GM18861 (cell line): ENCODE results near the gene PIK3CB.
A peak's percentile ranks its signal among the peaks of the same experiment; 100 is the strongest.
"Not testable (repeated sequence)": the region's sequence is repeated elsewhere in the genome, so short reads cannot be mapped to it uniquely, and the experiment has no call there.

Experiments used
- ATAC-seq: cut with Tn5 transposase; IDR thresholded peaks from one replicate; pipeline ENCODE4 v1.9.1; 2021; ENCODE audit not compliant: unreplicated experiment

PIK3CB gene

DNA sequence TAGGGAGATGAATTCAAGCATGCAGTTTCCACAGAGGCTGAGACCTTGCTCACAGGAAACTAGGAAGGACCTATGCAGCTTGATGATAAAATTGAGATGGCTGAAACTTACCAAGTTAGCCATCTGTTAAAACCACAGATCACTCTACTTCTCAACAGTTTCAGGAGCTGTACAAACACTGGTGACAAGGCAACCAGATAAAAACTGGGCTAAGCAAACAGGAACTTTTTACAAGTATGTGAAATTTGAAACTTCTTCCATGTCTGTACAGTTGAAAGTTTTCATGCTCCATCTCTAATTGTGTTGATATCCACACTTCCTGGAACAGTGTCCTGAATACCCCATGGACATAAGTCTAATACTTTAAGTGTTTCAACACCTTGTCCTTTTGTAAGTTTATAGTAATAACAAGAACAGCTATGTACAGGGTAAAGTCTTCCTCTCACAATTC lies 147.9 kb downstream of the PIK3CB start:
- ATAC-seq: peak; percentile 98

GRCh38 chr3:138684396-138684795 lies 150.3 kb downstream of the PIK3CB start:
- ATAC-seq: no peak

DNA sequence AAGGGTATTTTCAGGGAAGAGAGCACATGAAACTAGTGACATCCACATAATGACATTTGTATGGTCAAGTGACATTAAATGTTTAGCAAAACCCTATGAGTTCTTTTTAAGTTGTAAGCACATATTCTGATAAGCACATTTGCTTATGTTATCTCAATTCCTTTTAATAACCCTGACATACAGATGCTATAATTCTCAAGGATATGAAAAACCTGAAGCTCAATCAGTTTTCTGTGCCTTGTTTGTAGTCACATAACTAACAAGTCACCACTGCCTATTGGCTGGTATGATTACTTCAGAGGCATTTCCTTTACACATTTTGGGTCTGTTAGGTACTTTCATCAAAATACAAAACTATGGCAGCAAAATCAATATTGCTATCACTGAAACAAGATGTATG lies 152.1 kb downstream of the PIK3CB start:
- no peak for ATAC-seq

DNA sequence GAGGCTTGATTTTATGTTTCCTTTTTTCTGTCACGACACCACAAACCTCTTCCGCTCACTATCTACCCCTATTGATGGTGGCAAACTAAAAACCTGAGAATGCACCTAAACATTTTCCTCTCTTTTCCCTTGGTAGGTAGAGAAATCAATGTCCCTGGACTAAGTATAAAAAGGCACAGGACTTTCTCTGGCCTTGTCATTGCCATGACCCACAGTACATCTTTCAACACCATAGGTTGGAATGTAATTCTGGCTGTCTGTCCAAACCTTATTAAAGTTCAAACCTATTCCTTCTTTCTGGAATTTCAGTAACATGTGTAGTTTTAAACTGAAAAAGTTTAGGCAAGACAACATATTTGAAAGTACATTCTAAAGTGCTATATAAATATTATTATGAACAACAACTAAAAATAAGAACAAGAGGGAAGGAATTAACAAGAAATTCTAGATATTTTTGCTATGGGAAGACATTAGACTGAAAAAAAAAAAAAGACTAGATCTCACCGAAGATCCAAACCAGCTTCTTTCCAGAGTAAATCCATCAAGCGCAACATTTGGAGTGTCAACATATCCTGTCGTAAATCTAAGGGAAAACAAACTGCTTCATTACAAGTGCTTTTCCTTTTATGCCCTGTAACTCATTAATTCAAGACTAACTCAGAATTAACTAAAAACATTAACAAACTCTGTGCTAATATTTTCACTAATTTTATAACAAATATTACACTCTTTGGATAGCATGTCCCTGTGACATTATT lies 153.1 kb downstream of the PIK3CB start:
- no peak for ATAC-seq

GRCh38 chr3:138680974-138681373 lies 153.8 kb downstream of the PIK3CB start:
- ATAC-seq: not testable (repeated sequence)

- no peak for ATAC-seq
These were observed 155.8 kb downstream of the PIK3CB start for GRCh38 chr3:138678874-138679392.

- no peak for ATAC-seq
These were observed 156.6 kb downstream of the PIK3CB start for GRCh38 chr3:138678086-138678485.

DNA sequence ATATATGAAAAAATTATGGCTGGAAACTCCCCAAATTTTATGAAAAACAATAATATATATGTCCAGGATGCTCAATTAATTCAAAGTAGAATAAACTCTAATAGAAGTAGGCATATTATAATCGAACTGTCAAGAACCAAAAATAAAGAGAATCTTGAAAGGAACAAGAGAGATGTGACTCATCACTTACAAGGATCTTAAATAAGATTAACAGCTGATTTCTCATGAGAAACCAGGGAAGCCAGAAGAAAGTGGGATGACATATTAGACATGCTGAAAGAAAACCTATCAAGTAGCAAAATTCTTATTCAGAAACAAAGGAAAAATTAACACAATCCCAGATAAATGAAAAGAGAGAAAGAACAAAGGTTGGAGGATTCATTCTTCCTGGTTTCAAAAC lies 159.3 kb downstream of the PIK3CB start:
- ATAC-seq: no peak

DNA sequence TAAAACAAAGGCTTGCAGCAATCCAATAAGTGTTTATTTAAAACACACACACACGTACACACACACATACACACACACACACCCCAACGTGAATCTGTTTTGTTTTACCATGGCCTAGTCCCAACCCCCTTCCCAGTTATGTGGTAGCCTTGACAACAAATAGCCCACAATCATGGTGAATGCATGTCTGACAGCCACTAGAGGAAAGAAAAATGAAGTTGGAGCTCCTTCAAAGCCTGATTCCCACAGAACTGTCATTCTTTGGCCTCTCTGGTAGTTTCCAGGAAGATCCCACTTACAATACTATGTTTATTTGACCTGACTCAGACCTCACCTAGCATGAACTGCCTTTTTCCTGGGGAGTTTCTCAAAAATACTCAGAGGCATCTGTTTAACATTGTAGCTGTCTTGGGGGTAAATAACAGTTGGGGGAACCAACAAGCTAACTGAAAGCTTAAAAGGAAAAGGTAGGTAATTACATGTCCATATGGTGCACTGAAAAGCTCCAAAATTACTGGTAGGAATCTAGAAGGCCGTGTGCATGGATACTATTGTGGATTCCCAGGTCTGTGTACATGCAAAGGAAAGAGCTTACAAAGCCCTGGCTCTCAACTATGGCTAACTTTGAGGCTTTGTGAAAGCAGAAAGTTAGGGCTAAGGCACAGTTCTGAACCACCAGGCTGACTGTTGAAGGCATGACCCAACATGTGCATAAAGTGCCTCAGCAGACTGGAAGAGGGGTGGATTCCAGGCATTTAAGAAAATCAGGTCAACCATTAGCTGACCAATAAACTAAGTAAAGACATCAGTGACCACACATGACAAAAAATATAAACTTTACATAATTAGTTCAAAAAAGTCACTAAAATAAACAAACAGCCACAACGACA lies 160.8 kb downstream of the PIK3CB start:
- ATAC-seq: no peak

DNA sequence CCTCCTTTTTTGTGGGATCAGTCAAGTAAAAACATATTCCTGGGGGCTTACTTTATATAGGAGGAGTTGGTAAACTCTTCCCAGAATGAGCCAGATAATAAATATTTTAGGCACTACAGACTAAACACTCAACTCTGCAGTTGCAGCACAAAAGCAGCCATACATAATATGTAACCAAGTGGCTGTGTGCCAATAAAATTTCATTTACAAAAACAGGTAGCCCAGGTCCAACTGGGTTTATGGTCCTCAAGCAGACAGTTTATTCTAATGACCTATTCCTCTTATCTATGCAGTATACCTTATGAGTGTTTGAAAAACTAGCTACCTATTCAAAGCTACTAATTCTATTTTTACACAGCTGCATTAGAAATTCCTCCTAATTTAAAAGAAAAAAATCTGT lies 164.3 kb downstream of the PIK3CB start:
- no peak for ATAC-seq

DNA sequence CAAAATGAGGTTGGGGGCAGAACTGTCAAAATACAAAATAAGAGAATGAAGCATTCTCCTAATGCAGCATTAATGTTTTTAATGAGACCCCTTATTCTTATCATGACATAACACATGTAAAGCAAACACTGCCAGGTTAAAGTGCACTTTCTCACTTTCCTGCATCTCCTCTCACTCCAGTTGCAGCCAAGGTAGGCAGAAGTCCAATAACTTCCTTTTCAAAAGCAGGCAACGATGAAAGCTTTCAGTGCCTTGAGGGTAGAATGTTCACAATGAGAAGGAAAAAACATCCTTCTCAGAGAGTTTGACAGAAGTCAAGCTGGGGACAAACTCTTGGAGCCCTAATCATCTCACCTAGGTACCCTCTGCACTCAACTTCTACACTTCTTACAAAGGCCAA lies 166.6 kb downstream of the PIK3CB start:
- ATAC-seq: no peak

DNA sequence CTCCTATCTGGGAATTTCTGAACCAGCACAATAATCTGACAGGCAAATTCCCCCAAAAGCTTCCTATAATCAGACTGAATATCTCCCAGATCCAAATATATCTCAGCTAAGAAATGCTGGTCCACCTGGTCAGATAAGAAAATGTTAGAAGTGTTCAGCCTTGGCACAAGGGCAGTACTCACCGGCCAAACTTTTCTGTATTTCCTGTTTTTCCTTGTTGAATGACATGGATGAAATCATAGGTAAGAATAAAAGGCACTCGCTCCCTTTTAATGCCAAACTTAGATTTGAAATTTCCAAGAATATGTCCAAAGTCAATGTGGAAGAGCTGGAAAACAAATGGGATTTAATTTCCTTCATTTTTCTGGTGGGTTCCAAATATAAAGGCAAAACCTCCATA lies 177.2 kb downstream of the PIK3CB start:
- no peak for ATAC-seq

- no peak for ATAC-seq
These were observed 181.2 kb downstream of the PIK3CB start for GRCh38 chr3:138653567-138653966.

GRCh38 chr3:138649134-138649533 lies 185.6 kb downstream of the PIK3CB start:
- no peak for ATAC-seq

DNA sequence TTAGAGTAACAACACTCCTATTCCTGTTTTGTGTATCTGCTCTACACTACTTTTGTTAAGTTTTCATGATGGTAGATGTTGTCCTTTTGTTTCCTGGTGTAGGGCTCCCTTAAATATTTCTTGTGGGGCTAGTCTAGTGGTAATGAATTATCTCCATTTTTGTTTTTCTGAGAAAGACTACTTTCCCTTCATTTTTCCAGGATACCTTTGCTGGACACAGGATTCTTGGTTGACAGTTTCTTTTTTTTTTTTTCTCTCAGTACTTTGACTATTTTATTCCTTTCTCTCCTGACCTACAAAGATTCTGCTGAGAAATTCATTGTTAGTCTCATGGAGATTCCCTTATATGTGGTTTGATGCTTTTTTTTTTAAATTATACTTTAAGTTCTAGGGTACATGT lies 188.2 kb downstream of the PIK3CB start:
- no peak for ATAC-seq

DNA sequence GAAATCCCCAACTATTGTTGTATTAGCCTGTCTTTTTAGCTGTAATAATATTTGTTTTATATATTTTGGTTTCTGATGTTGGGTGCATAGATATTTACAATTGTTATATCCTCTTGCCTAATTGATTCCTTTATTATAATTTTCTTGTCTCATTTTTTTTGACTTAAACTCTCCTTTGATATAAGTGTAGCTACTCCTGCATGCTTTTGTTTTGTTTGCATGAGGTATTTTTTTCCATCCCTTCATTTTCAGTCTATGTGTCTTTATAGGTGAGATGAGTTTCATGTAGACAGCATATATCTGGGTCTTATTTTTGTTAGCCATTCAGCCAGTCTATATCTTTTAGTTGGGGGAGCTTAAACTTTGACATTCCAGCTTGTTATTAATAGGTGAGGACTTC lies 188.7 kb downstream of the PIK3CB start:
- no peak for ATAC-seq

DNA sequence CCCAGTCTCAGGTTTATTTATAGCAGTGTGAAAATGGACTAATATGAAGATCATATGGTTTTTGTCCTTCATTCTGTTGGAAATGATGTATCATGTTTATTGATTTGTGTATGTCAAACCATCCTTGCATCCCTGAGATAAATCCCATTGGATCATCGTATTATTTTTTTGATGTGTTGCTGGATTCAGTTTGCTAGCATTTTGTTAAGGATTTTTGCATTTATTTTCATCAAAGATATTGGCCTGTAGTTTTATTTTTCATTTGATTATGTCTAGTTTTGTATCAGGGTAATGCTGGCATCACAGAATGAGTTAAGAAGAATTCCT lies 191.8 kb downstream of the PIK3CB start:
- no peak for ATAC-seq

DNA sequence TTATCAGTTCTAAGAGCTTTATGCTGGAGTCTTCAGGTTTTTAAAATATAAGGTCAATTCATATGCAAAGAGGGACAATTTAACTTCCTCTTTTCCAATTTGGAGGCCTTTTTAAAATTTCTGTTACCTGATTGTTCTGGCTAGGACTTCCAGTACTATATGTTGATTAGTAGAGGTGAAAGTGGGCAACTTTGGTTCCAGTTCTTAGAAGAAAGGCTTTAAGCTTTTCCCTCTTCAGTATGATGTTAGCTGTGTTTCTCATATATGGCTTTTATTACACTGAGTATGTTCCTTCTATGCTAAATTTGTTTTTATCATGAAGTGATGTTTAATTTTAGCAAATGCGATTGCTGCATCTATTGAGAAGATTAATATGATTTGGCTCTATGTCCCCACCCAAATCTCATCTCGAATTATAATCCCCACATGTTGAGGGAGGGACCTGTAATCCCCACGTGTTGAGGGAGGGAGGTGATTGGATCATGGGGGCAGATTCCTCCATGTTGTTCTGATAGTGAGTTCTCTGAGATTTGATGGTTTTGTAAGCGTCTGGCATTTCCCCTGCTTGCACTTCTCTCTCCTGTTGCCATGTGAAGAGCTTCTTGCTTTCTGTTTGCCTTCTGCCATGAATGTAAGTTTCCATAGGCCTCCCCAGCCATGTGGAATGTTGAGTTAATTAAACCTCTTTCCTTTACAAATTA lies 192.4 kb downstream of the PIK3CB start:
- ATAC-seq: no peak

GRCh38 chr3:138640537-138640936 lies 194.2 kb downstream of the PIK3CB start:
- no peak for ATAC-seq

DNA sequence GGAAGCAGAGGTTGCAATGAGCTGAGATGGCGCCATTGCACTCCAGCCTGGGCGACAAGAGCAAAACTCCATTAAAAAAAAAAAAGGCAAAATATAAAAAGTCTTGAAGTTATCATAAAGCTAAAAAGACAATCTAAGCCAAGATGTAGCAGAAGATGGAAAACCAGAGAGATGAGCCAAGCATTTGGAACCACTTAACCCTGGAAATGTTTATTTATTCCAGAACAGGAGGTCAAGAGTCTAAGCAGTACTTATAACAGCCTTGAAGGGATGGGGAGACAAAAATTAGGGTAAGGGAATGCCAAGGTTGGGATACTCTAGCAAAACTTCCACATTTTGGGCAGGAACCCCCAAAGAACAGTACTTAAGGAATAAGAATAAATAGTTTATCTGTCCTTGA lies 196.1 kb downstream of the PIK3CB start:
- no peak for ATAC-seq

DNA sequence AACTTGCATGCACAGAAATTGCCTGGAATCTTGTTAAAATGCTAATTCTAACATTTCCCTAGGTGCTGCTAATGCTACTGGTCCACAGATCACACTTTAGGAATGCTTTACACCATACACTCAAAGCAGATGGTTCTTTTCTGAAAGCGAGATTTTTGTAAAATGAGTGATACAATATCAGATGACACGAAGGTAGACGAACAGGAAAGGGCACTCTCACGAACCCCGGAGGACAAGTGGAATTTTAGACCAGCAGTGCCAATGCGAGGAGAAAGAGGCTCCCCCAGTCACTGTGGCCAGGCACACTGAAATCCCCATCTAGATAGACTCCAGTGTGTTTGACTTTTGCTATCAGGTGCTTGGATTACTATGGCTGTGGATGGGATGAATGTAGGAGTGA lies 205.2 kb downstream of the PIK3CB start:
- no peak for ATAC-seq
